GM12878 (cell line): Measurements from ENCODE around the gene COASY. TPM values are rescaled to one million over a fixed set of nuclear protein-coding genes. Genes with fewer than 3 reads are reported as not detected.

ENCODE experiments used
- ATF7 ChIP-seq: fragments of 450-650 bp; IDR thresholded peaks from 2 replicates; pipeline ENCODE4 v1.6.1; 2016; ENCODE audit warnings: low read depth, mild to moderate bottlenecking
- CREB1 ChIP-seq: IDR thresholded peaks from 2 replicates; pipeline ENCODE4 v1.6.1; 2012; ENCODE audit warnings: low read depth, mild to moderate bottlenecking, inconsistent platforms
- EED ChIP-seq: sonication (generic); IDR thresholded peaks from 2 replicates; pipeline ENCODE4 v1.6.1; 2016; ENCODE audit warnings: antibody characterized with exemption, low read depth
- FOXK2 ChIP-seq: fragments of 450-650 bp; IDR thresholded peaks from 2 replicates; pipeline ENCODE4 v1.6.1; 2017; ENCODE audit warnings: mild to moderate bottlenecking, moderate library complexity
- IKZF1 ChIP-seq: fragments of 450-650 bp; conservative IDR thresholded peaks from 2 replicates; pipeline ENCODE4 v1.6.1; 2017; ENCODE audit warnings: antibody characterized with exemption, mild to moderate bottlenecking
- IKZF2 ChIP-seq, 2 experiments: fragments of 450-650 bp; IDR thresholded peaks; 2 replicates each; pipeline ENCODE4 v1.6.1; 2017; ENCODE audit warnings: mild to moderate bottlenecking in 2 of 2, moderate library complexity in 2 of 2
- MEF2B ChIP-seq: fragments of 450-650 bp; IDR thresholded peaks from 2 replicates; pipeline ENCODE4 v1.6.1; 2018; ENCODE audit warnings: mild to moderate bottlenecking, moderate library complexity; ENCODE audit not compliant: partially characterized antibody, poor library complexity, severe bottlenecking
- NFYB ChIP-seq: IDR thresholded peaks from 2 replicates; pipeline ENCODE4 v1.6.1; 2011; ENCODE audit warnings: low read depth, mild to moderate bottlenecking, low read length, improper control_type of control experiment, moderate library complexity; ENCODE audit not compliant: insufficient read depth
- NR2C1 ChIP-seq: fragments of 450-650 bp; IDR thresholded peaks from 2 replicates; pipeline ENCODE4 v1.6.1; 2017; ENCODE audit warnings: antibody characterized with exemption, mild to moderate bottlenecking, moderate library complexity
- NR2F1 ChIP-seq: fragments of 450-650 bp; conservative IDR thresholded peaks from 2 replicates; pipeline ENCODE4 v1.6.1; 2017; ENCODE audit warnings: mild to moderate bottlenecking
- RAD51 ChIP-seq: fragments of 450-650 bp; IDR thresholded peaks from 2 replicates; pipeline ENCODE4 v1.6.1; 2016; ENCODE audit warnings: moderate library complexity, mild to moderate bottlenecking, inconsistent platforms
- RB1 ChIP-seq: fragments of 450-650 bp; formaldehyde crosslinking; IDR thresholded peaks from 2 replicates; pipeline ENCODE4 v1.6.1; 2017; ENCODE audit warnings: mild to moderate bottlenecking, borderline replicate concordance
- RELB ChIP-seq: fragments of 450-650 bp; IDR thresholded peaks from 2 replicates; pipeline ENCODE4 v1.6.1; 2017; ENCODE audit warnings: low read depth, mild to moderate bottlenecking, moderate library complexity
- SP1 ChIP-seq: IDR thresholded peaks from one replicate; pipeline ENCODE4 v1.6.1; 2011; ENCODE audit warnings: low read depth, low read length
- TCF7 ChIP-seq: IDR thresholded peaks from 2 replicates; pipeline ENCODE4 v1.6.1; 2014; ENCODE audit warnings: antibody characterized with exemption, borderline replicate concordance
- ZZZ3 ChIP-seq: IDR thresholded peaks from 2 replicates; pipeline ENCODE4 v1.6.1; 2011; ENCODE audit warnings: low read depth; ENCODE audit not compliant: control insufficient read depth, insufficient read length
- polyA plus RNA-seq, 11 experiments: library from polyadenylated mRNA; depleted of rRNA in 4 of 11; unstranded in 6 of 11; stranded (reverse) in 5 of 11; fragments of >200 nt; fragmentation: Nextera tagmentation in 4 of 11; fragmentation: Illumina TruSeq in 1 of 11; extraction: Ambion mirVana in 4 of 11; extraction: Trizol in 1 of 11; gene quantifications; 1 replicate in 1 of 11; 2 replicates in 10 of 11; pipeline versions ENCODE4 v1.2.1 to v1.2.3, GENCODE V29; 2011 to 2016; ENCODE audit warnings: inconsistent platforms in 2 of 11, missing spikeins in 2 of 11, low read depth in 1 of 11
- total RNA-seq, 4 experiments: library from RNA; depleted of rRNA in 3 of 4; stranded (reverse); fragments of >200 nt in 3 of 4; fragmentation: Illumina TruSeq in 1 of 4; extraction: Trizol in 1 of 4; gene quantifications; 2 replicates each; pipeline versions ENCODE4 v1.2.1 to v1.2.3, GENCODE V29; 2013 to 2021
- TF ChIP-seq, protein P1 (sequence below): fragments of 450-650 bp; IDR thresholded peaks from 2 replicates; pipeline ENCODE4 v1.6.1; 2018; ENCODE audit warnings: mild to moderate bottlenecking, low read depth, moderate library complexity; ENCODE audit not compliant: partially characterized antibody
- TF ChIP-seq, protein P2 (sequence below): fragments of 450-650 bp; formaldehyde crosslinking; IDR thresholded peaks from 2 replicates; pipeline ENCODE4 v1.4.0; 2020; ENCODE audit warnings: mild to moderate bottlenecking, moderate library complexity

Gene COASY
- total and polyA plus RNA-seq, 10 of the 15 experiments (the other 5 are each of a cell fraction or from before 2014, with no cell fraction given) = 18.6 to 93.9 (median 43.2) TPM

- TF ChIP-seq, protein P1, sequence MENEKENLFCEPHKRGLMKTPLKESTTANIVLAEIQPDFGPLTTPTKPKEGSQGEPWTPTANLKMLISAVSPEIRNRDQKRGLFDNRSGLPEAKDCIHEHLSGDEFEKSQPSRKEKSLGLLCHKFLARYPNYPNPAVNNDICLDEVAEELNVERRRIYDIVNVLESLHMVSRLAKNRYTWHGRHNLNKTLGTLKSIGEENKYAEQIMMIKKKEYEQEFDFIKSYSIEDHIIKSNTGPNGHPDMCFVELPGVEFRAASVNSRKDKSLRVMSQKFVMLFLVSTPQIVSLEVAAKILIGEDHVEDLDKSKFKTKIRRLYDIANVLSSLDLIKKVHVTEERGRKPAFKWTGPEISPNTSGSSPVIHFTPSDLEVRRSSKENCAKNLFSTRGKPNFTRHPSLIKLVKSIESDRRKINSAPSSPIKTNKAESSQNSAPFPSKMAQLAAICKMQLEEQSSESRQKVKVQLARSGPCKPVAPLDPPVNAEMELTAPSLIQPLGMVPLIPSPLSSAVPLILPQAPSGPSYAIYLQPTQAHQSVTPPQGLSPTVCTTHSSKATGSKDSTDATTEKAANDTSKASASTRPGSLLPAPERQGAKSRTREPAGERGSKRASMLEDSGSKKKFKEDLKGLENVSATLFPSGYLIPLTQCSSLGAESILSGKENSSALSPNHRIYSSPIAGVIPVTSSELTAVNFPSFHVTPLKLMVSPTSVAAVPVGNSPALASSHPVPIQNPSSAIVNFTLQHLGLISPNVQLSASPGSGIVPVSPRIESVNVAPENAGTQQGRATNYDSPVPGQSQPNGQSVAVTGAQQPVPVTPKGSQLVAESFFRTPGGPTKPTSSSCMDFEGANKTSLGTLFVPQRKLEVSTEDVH = no peak
- peak; percentile 82 for TF ChIP-seq RELB
- TF ChIP-seq MEF2B = peak; percentile 73
- peak; percentile 60 for TF ChIP-seq NR2F1
- TF ChIP-seq NFYB = no peak
- peak; percentile 25; the same call in 1 of the 2 replicates for TF ChIP-seq RAD51
- no peak for TF ChIP-seq RB1
- TF ChIP-seq FOXK2 = no peak
- TF ChIP-seq TCF7 = no peak
- TF ChIP-seq ZZZ3 = no peak
- no peak for TF ChIP-seq CREB1
- 0 out of 2 replicates have a peak, but pooled peaks have one; percentile 15 for TF ChIP-seq ATF7
- no peak for TF ChIP-seq SP1
- TF ChIP-seq, protein P2, sequence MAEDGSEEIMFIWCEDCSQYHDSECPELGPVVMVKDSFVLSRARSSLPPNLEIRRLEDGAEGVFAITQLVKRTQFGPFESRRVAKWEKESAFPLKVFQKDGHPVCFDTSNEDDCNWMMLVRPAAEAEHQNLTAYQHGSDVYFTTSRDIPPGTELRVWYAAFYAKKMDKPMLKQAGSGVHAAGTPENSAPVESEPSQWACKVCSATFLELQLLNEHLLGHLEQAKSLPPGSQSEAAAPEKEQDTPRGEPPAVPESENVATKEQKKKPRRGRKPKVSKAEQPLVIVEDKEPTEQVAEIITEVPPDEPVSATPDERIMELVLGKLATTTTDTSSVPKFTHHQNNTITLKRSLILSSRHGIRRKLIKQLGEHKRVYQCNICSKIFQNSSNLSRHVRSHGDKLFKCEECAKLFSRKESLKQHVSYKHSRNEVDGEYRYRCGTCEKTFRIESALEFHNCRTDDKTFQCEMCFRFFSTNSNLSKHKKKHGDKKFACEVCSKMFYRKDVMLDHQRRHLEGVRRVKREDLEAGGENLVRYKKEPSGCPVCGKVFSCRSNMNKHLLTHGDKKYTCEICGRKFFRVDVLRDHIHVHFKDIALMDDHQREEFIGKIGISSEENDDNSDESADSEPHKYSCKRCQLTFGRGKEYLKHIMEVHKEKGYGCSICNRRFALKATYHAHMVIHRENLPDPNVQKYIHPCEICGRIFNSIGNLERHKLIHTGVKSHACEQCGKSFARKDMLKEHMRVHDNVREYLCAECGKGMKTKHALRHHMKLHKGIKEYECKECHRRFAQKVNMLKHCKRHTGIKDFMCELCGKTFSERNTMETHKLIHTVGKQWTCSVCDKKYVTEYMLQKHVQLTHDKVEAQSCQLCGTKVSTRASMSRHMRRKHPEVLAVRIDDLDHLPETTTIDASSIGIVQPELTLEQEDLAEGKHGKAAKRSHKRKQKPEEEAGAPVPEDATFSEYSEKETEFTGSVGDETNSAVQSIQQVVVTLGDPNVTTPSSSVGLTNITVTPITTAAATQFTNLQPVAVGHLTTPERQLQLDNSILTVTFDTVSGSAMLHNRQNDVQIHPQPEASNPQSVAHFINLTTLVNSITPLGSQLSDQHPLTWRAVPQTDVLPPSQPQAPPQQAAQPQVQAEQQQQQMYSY (CRISPR knock-in tag) = no peak
- no peak for TF ChIP-seq NR2C1
- peak; percentile 81 to 82 for TF ChIP-seq IKZF2 (IDR thresholded peaks at IDR 0.05)
- TF ChIP-seq IKZF1 = peak; percentile 75
- TF ChIP-seq EED = peak; percentile 86
- TF ChIP-seq, all 136 proteins: peak for 13
Measured at GRCh38 chr17:42512733-42513251, 49.2 kb upstream of the COASY start (continued).
